Ascending aorta (tissue), 2 donors: Measurements from ENCODE around the gene CSTF1. TPM values are rescaled to one million over a fixed set of nuclear protein-coding genes. Genes with fewer than 3 reads are reported as not detected.
A peak's percentile ranks its signal among the peaks of the same experiment; 100 is the strongest.
"Not testable (repeated sequence)": the region's sequence is repeated elsewhere in the genome, so short reads cannot be mapped to it uniquely, and the experiment has no call there.

Source experiments
- DNase-seq, 2 donors: peaks; one replicate each; pipeline ENCODE4 v3.0.0-alpha.2; 2019; ENCODE audit warnings: low spot score in 2 of 2
- H3K27ac ChIP-seq, 2 donors: fragments of 200-600 bp; sonication (generic); one replicate each; pipeline ENCODE4 v1.5.1; 2016 to 2017; ENCODE audit warnings: mild to moderate bottlenecking in 1 of 2
- H3K27me3 ChIP-seq: fragments of 200-600 bp; sonication (generic); one replicate; pipeline ENCODE4 v1.5.1; 2017
- H3K36me3 ChIP-seq, 2 donors: fragments of 200-600 bp; sonication (generic); one replicate each; pipeline ENCODE4 v1.5.1; 2016
- H3K4me1 ChIP-seq, 2 donors: fragments of 200-600 bp; sonication (generic); one replicate each; pipeline ENCODE4 v1.5.1; 2016 to 2017; ENCODE audit warnings: mild to moderate bottlenecking in 1 of 2
- H3K4me3 ChIP-seq, 2 donors: fragments of 200-600 bp; sonication (generic); one replicate each; pipeline ENCODE4 v1.5.1; 2016 to 2017; ENCODE audit warnings: mild to moderate bottlenecking in 1 of 2
- H3K9me3 ChIP-seq, 2 donors: fragments of 200-600 bp; sonication (generic); one replicate each; pipeline ENCODE4 v1.5.1; 2016
- intact Hi-C: fragments of 100-400 bp; cut with DNase I; formaldehyde crosslinking; loops from one replicate; pipeline ENCODE4 v1.15.1; 2023
- total RNA-seq: library from RNA; depleted of rRNA; stranded (reverse); fragments of >200 nt; gene quantifications from one replicate; pipeline ENCODE4 v1.1.0, GENCODE V29; 2016
- TF ChIP-seq, protein P1 (sequence below), 3 experiments: fragments of 200-600 bp in 2 of 3; fragments of 450-650 bp in 1 of 3; sonication (generic) in 2 of 3; IDR thresholded peaks; one replicate each; pipeline ENCODE4 v1.5.1; 2016 to 2019; ENCODE audit warnings: antibody characterized with exemption in 3 of 3, mild to moderate bottlenecking in 1 of 3, moderate library complexity in 1 of 3

The CSTF1 gene
- total RNA-seq, 1 donor from 2014 or later, result 13.7 TPM

DNA sequence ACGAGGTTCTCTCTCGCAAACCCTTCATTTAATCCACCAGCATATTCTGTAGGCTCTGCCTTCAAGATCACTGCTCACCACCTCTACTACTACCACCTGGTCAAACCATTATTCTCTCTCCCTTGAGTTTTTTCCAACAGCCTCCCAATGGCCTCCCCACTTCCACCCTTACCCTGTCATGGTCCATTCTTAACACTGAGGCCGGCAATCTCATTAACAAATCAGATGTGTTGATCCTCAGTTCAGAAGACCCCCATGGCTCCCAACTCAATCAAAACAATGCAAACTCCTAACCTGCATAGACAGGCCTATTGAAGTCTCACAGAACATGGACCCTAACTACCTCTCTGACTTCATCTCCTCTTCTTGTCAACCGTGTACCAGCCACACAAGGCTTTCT, 2.6 kb upstream of the CSTF1 start:
- Histone ChIP-seq H3K9me3 (no peaks in the 10 kb centered on the region), H3K4me3 (no peak overlapping the region), H3K27me3 (no peaks in the 10 kb centered on the region), H3K36me3 (no peaks in the 10 kb centered on the region), H3K4me1 (peaks cover 0 to 17% of the 10 kb centered on the region in 2 donors), H3K27ac (no peak overlapping the region)
- DNase-seq, result no peak
- TF ChIP-seq, protein P1, sequence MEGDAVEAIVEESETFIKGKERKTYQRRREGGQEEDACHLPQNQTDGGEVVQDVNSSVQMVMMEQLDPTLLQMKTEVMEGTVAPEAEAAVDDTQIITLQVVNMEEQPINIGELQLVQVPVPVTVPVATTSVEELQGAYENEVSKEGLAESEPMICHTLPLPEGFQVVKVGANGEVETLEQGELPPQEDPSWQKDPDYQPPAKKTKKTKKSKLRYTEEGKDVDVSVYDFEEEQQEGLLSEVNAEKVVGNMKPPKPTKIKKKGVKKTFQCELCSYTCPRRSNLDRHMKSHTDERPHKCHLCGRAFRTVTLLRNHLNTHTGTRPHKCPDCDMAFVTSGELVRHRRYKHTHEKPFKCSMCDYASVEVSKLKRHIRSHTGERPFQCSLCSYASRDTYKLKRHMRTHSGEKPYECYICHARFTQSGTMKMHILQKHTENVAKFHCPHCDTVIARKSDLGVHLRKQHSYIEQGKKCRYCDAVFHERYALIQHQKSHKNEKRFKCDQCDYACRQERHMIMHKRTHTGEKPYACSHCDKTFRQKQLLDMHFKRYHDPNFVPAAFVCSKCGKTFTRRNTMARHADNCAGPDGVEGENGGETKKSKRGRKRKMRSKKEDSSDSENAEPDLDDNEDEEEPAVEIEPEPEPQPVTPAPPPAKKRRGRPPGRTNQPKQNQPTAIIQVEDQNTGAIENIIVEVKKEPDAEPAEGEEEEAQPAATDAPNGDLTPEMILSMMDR (IDR thresholded peaks at IDR 0.05), result no peak
- intact Hi-C loops, result loop anchor here (10.0 kb wide), 1 partner anchor 965 kb away; the partner anchor contains the start of gene RAE1

- H3K36me3 ChIP-seq, H3K27ac ChIP-seq, H3K4me3 ChIP-seq, H3K27me3 ChIP-seq, DNase-seq, H3K9me3 ChIP-seq: not testable (repeated sequence)
- intact Hi-C loops, result loop anchor here (10.0 kb wide), 1 partner anchor 964 kb away; the partner anchor contains the start of gene RAE1
- peaks cover 0 to 17% of the 10 kb centered on the region in 2 donors for H3K4me1 ChIP-seq
These were observed 2.0 kb upstream of the CSTF1 start for GRCh38 chr20:56390396-56390795.

DNA sequence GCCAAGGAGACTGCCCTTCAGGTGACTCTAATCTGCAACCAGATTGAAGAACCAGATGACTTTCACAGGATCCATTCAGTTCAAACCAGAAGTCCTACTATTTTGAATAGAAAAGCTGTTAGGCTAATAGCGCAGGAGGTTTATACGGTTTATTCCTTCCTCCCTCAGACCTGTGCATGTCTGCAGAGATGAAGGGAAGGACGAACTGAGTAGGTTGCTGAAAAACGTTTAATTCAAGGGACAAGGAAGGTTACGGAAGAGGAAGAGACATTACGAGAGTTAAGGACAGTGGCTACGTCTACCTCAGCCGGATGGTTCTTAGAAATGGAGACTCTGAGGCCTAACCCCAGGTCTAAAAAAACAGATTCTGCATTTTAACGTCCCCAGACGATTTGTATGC, 1.4 kb upstream of the CSTF1 start:
- H3K9me3 ChIP-seq, result no peaks in the 10 kb centered on the region
- peaks cover 0 to 17% of the 10 kb centered on the region in 2 donors for H3K4me1 ChIP-seq
- TF ChIP-seq, protein P1 (IDR thresholded peaks at IDR 0.05), result no peak
- peaks cover 8 to 11% of the 10 kb centered on the region in 2 donors for H3K36me3 ChIP-seq
- H3K27me3 ChIP-seq, result no peaks in the 10 kb centered on the region
- DNase-seq, result no peak
- intact Hi-C loops, result loop anchor here (10.0 kb wide), 1 partner anchor 964 kb away; the partner anchor contains the start of gene RAE1
- peak overlapping the region in 1 of 2 donors; percentile 78 for H3K4me3 ChIP-seq
- no peak overlapping the region for H3K27ac ChIP-seq

GRCh38 chr20:56391596-56392131, 781 bp upstream of the CSTF1 start:
- peak overlapping the region; percentile 87 to 90 for H3K27ac ChIP-seq
- H3K36me3 ChIP-seq, result peaks cover 11 to 18% of the 10 kb centered on the region in 2 donors
- peak overlapping the region; percentile 63 to 78 for H3K4me3 ChIP-seq
- intact Hi-C loops, result loop anchor here (1.0 to 10.0 kb wide), 3 partner anchors 33 to 963 kb away; partner anchors contain the start of genes FAM210B, RAE1 and RTF2
- H3K4me1 ChIP-seq, result peaks cover 0 to 17% of the 10 kb centered on the region in 2 donors
- no peaks in the 10 kb centered on the region for H3K9me3 ChIP-seq
- TF ChIP-seq, protein P1 (IDR thresholded peaks at IDR 0.05), result no peak
- no peak for DNase-seq
- no peaks in the 10 kb centered on the region for H3K27me3 ChIP-seq

- intact Hi-C loops, result loop anchor here (1.0 to 10.0 kb wide), 3 partner anchors 35 to 962 kb away; partner anchors contain the start of genes FAM210B, RAE1 and RTF2
- TF ChIP-seq, protein P1 (IDR thresholded peaks at IDR 0.05), result no peak
- peak overlapping the region; percentile 87 to 90 for H3K27ac ChIP-seq
- H3K27me3 ChIP-seq, result no peaks in the 10 kb centered on the region
- no peak for DNase-seq
- H3K36me3 ChIP-seq, result peaks cover 25 to 31% of the 10 kb centered on the region in 2 donors
- H3K4me3 ChIP-seq, result peak overlapping the region; percentile 63 to 78
- peaks cover 0 to 17% of the 10 kb centered on the region in 2 donors for H3K4me1 ChIP-seq
- no peaks in the 10 kb centered on the region for H3K9me3 ChIP-seq
These were observed 537 bp downstream of the CSTF1 start for GRCh38 chr20:56392881-56393482.

GRCh38 chr20:56393653-56394052, 1.2 kb downstream of the CSTF1 start:
- no peak overlapping the region for H3K27ac ChIP-seq
- peaks cover 30 to 38% of the 10 kb centered on the region in 2 donors for H3K36me3 ChIP-seq
- peaks cover 0 to 17% of the 10 kb centered on the region in 2 donors for H3K4me1 ChIP-seq
- TF ChIP-seq, protein P1 (IDR thresholded peaks at IDR 0.05), result no peak
- H3K27me3 ChIP-seq, result no peaks in the 10 kb centered on the region
- H3K4me3 ChIP-seq, result peak overlapping the region; percentile 63 to 78
- intact Hi-C loops, result loop anchor here (10.0 kb wide), 1 partner anchor 961 kb away; the partner anchor contains the start of gene RAE1
- no peaks in the 10 kb centered on the region for H3K9me3 ChIP-seq
- DNase-seq, result no peak
